Ishikawa (cell line): ENCODE data around the gene SMIM35.

Experiments
- CEBPB ChIP-seq: IDR thresholded peaks from 2 replicates; pipeline ENCODE4 v1.6.1; 2012
- CREB1 ChIP-seq: IDR thresholded peaks from 2 replicates; pipeline ENCODE4 v1.6.1; 2012; ENCODE audit warnings: low read depth
- EP300 ChIP-seq: IDR thresholded peaks from 2 replicates; pipeline ENCODE4 v1.6.1; 2012; ENCODE audit warnings: borderline replicate concordance
- FOXM1 ChIP-seq: IDR thresholded peaks from 2 replicates; pipeline ENCODE4 v1.6.1; 2012; ENCODE audit warnings: low read depth, borderline replicate concordance
- RAD21 ChIP-seq: IDR thresholded peaks from 2 replicates; pipeline ENCODE4 v1.6.1; 2012; ENCODE audit warnings: low read depth
- REST ChIP-seq: IDR thresholded peaks from 2 replicates; pipeline ENCODE4 v1.6.1; 2012; ENCODE audit warnings: low read depth, mild to moderate bottlenecking
- TAF1 ChIP-seq: IDR thresholded peaks from 2 replicates; pipeline ENCODE4 v1.6.1; 2012; ENCODE audit warnings: low read depth, mild to moderate bottlenecking
- USF1 ChIP-seq: IDR thresholded peaks from 2 replicates; pipeline ENCODE4 v1.6.1; 2012
- YY1 ChIP-seq: IDR thresholded peaks from 2 replicates; pipeline ENCODE4 v1.6.1; 2012; ENCODE audit warnings: low read depth

- TF ChIP-seq YY1 (no peak), CREB1 (no peak), FOXM1 (no peak), EP300 (no peak), RAD21 (no peak), CEBPB (no peak), USF1 (no peak), REST (no peak), TAF1 (no peak)
These were observed 30.8 kb downstream of the SMIM35 start for GRCh38 chr11:118055966-118056365.
